ENCODE measurements around the gene CHRM1.

- TF ChIP-seq CTCF (IDR thresholded peaks at IDR 0.05; ENCODE audit: low read length) (no peak), EZH2 (optimal IDR thresholded peaks at IDR 0.05; ENCODE audit: low read depth, low read length) (no peak)
Measured at GRCh38 chr11:62957147-62957546, 36.0 kb upstream of the CHRM1 start.
